B cell (primary cell): ENCODE measurements around the gene AFF1. TPM values are rescaled to one million over a fixed set of nuclear protein-coding genes. Genes with fewer than 3 reads are reported as not detected.

Source experiments
- ATAC-seq: fragments of 200-7000 bp; cut with Tn5 transposase; one replicate; pipeline ENCODE4 v1.10.0; 2021; ENCODE audit warnings: low read depth, mild to moderate bottlenecking, moderate number of reproducible peaks, moderate library complexity
- CTCF ChIA-PET: fragments of 350-600 bp; sonication (Branson Sonifier 250); formaldehyde crosslinking; loops from one replicate; lab custom pipeline; 2021; ENCODE audit warnings: antibody characterized with exemption, inconsistent platforms; lab: Charles Lee
- POLR2A ChIA-PET: fragments of 350-600 bp; sonication (Branson Sonifier 250); formaldehyde crosslinking; loops from one replicate; lab custom pipeline; 2021; ENCODE audit warnings: antibody characterized with exemption; lab: Charles Lee
- DNase-seq: peaks from one replicate; pipeline ENCODE4 v3.0.0; 2013
- H2AFZ ChIP-seq: 2 replicates; pipeline ENCODE4 v1.6.1; 2012; ENCODE audit warnings: mild to moderate bottlenecking, low read depth, low read length; ENCODE audit not compliant: insufficient read depth, poor library complexity, severe bottlenecking
- H3K27ac ChIP-seq, 2 donors: 1 replicate in 1 of 2; 2 replicates in 1 of 2; pipeline ENCODE4 v1.5.1; 2012 to 2013; ENCODE audit warnings: low read length in 2 of 2, mild to moderate bottlenecking in 2 of 2, moderate library complexity in 1 of 2
- H3K27me3 ChIP-seq, 4 experiments: fragments of 200-600 bp in 1 of 4; sonication (generic) in 1 of 4; replicated peaks in 1 of 4; 1 replicate in 2 of 4; 2 replicates in 2 of 4; pipeline versions ENCODE4 v1.6.1 to v1.7.0; 2013 to 2016; ENCODE audit warnings: low read length in 3 of 4, mild to moderate bottlenecking in 2 of 4, mixed read lengths in 1 of 4, moderate library complexity in 1 of 4; ENCODE audit not compliant: insufficient read depth in 4 of 4, control insufficient read depth in 3 of 4; ENCODE audit errors: control extremely low read depth in 1 of 4
- H3K36me3 ChIP-seq, 2 experiments: replicated peaks in 1 of 2; 1 replicate in 1 of 2; 2 replicates in 1 of 2; pipeline versions ENCODE4 v1.6.1 to v1.7.1; 2013; ENCODE audit warnings: low read length in 1 of 2; ENCODE audit not compliant: insufficient read depth in 2 of 2, control insufficient read depth in 1 of 2; ENCODE audit errors: control extremely low read depth in 1 of 2, extremely low read depth in 1 of 2
- H3K4me1 ChIP-seq, 2 donors: fragments of 200-600 bp in 1 of 2; sonication (generic) in 1 of 2; 1 replicate in 1 of 2; 2 replicates in 1 of 2; pipeline versions ENCODE4 v1.5.1 to v1.6.1; 2013 to 2017; ENCODE audit warnings: low read length in 2 of 2; ENCODE audit not compliant: control insufficient read depth in 2 of 2, insufficient read depth in 2 of 2
- H3K4me2 ChIP-seq: replicated peaks from 2 replicates; pipeline ENCODE3; 2012; ENCODE audit warnings: mild to moderate bottlenecking, low read depth, low read length; ENCODE audit not compliant: poor library complexity, severe bottlenecking
- H3K4me3 ChIP-seq, 5 experiments: fragments of 200-600 bp in 1 of 5; sonication (generic) in 1 of 5; 1 replicate in 3 of 5; 2 replicates in 2 of 5; pipeline versions ENCODE4 v1.5.1 to v1.7.0; 2011 to 2016; ENCODE audit warnings: low read length in 4 of 5, mild to moderate bottlenecking in 4 of 5, low read depth in 2 of 5, control low read depth in 1 of 5, moderate library complexity in 1 of 5; ENCODE audit not compliant: insufficient read depth in 1 of 5; ENCODE audit errors: control extremely low read depth in 1 of 5, extremely low read depth in 1 of 5
- H3K79me2 ChIP-seq: fragments of 200-600 bp; sonication (generic); one replicate; pipeline ENCODE4 v1.6.0; 2016; ENCODE audit warnings: low read length; ENCODE audit not compliant: control insufficient read depth, insufficient read depth
- H3K9ac ChIP-seq: fragments of 200-600 bp; sonication (generic); 2 replicates; pipeline ENCODE4 v1.6.1; 2017; ENCODE audit warnings: mild to moderate bottlenecking, low read length, moderate library complexity
- H3K9me3 ChIP-seq, 3 donors: one replicate each; pipeline versions ENCODE4 v1.6.1 to v1.7.1; 2013; ENCODE audit warnings: low read length in 2 of 3; ENCODE audit not compliant: control insufficient read depth in 2 of 3, insufficient read depth in 1 of 3; ENCODE audit errors: control extremely low read depth in 1 of 3
- H4K20me1 ChIP-seq: 2 replicates; pipeline ENCODE4 v1.6.0; 2012; ENCODE audit warnings: mild to moderate bottlenecking, low read length; ENCODE audit not compliant: insufficient read depth, control insufficient read depth, poor library complexity, severe bottlenecking
- H3K27ac Mint-ChIP-seq: one replicate; pipeline ENCODE4 v1.8.0; 2021; ENCODE audit warnings: mixed read lengths
- H3K27me3 Mint-ChIP-seq: one replicate; pipeline ENCODE4 v1.8.0; 2021; ENCODE audit warnings: mixed read lengths
- H3K4me1 Mint-ChIP-seq: one replicate; pipeline ENCODE4 v1.8.0; 2021; ENCODE audit warnings: mixed read lengths
- H3K4me3 Mint-ChIP-seq: one replicate; pipeline ENCODE4 v1.8.0; 2021; ENCODE audit warnings: mixed read lengths
- H3K9me3 Mint-ChIP-seq: one replicate; pipeline ENCODE4 v1.8.0; 2022; ENCODE audit warnings: mixed read lengths; ENCODE audit not compliant: insufficient read depth
- EZH2 ChIP-seq: IDR thresholded peaks from 2 replicates; pipeline ENCODE4 v1.6.1; 2012; ENCODE audit warnings: borderline replicate concordance, low read depth, mild to moderate bottlenecking, moderate library complexity, low read length; ENCODE audit not compliant: insufficient read depth, poor library complexity, severe bottlenecking
- WGBS: methylation state at CpG from one replicate; pipeline ENCODE4 v1.1.5; 2013; ENCODE audit warnings: missing lambda C conversion rate; ENCODE audit not compliant: insufficient coverage; 5-methylcytosine and 5-hydroxymethylcytosine counted together
- intact Hi-C: fragments of 100-400 bp; cut with micrococcal nuclease; formaldehyde crosslinking; loops from one replicate; pipeline ENCODE4 v1.10.0; 2022
- polyA plus RNA-seq: library from polyadenylated mRNA; depleted of rRNA; stranded (reverse); fragments of >200 nt; gene quantifications from 2 replicates; pipeline ENCODE4 v1.2.3, GENCODE V29; 2012
- total RNA-seq, 2 donors: library from RNA; stranded (reverse); fragments of 120-200 nt in 1 of 2; gene quantifications; 1 replicate in 1 of 2; 2 replicates in 1 of 2; pipeline versions ENCODE4 v1.2.3 to v1.2.4, GENCODE V29; 2013 to 2022
- TF ChIP-seq, protein P1 (sequence below): fragments of 200-600 bp; IDR thresholded peaks from one replicate; pipeline ENCODE4 v1.8.0; 2022; ENCODE audit warnings: antibody characterized with exemption, mild to moderate bottlenecking

The AFF1 gene
- total and polyA plus RNA-seq, 2 donors (not counting 1 experiment from before 2014, with no cell fraction given) = 15.3 to 135 TPM

DNA sequence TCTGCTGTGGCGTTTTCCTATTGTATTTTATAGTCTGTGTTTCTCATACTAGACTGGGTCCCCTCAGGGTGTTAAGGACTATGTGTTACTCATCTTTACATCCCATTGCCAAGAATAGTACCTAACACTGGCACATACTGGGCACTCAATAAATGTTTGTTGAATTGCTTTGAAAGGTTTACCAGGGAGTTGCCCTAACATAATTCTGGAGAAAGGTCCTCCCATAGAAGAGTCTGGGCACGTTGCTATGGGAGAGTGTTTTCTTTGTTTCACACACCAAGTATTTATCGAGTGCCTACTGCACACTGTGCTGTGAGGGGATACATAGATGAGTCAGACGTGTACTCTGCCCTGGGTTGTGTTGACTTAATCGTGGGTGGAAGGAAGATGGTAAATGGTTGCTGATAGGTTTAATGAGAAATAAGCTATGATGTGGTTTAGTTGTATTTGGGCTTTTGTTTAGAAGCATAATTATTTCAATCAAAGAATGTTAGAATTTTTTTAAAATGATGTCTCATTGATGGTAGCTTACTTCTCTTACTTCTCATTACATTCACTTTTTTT, 42.9 kb downstream of the AFF1 start:
- TF ChIP-seq, protein P1, sequence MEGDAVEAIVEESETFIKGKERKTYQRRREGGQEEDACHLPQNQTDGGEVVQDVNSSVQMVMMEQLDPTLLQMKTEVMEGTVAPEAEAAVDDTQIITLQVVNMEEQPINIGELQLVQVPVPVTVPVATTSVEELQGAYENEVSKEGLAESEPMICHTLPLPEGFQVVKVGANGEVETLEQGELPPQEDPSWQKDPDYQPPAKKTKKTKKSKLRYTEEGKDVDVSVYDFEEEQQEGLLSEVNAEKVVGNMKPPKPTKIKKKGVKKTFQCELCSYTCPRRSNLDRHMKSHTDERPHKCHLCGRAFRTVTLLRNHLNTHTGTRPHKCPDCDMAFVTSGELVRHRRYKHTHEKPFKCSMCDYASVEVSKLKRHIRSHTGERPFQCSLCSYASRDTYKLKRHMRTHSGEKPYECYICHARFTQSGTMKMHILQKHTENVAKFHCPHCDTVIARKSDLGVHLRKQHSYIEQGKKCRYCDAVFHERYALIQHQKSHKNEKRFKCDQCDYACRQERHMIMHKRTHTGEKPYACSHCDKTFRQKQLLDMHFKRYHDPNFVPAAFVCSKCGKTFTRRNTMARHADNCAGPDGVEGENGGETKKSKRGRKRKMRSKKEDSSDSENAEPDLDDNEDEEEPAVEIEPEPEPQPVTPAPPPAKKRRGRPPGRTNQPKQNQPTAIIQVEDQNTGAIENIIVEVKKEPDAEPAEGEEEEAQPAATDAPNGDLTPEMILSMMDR = no peak
- TF ChIP-seq EZH2 = no peak
- whole genome bisulfite sequencing = 73% methylated on average over 2 of the region's 5 CpGs
- Mint-ChIP-seq H3K27ac (no peak overlapping the region), H3K9me3 (peaks cover 2% of the 10 kb centered on the region), H3K4me3 (peak overlapping the region; percentile 1), H3K27me3 (no peaks in the 10 kb centered on the region), H3K4me1 (peaks cover 49% of the 10 kb centered on the region)
- Histone ChIP-seq H3K9ac (no peak overlapping the region), H3K4me2 (no peak overlapping the region), H3K9me3 (peaks cover 0 to 6% (median 0%) of the 10 kb centered on the region in 3 donors), H3K79me2 (peaks cover 38% of the 10 kb centered on the region), H3K4me1 (peaks cover 35 to 37% of the 10 kb centered on the region in 2 donors), H3K27me3 (no peaks in the 10 kb centered on the region), H3K36me3 (peaks cover 0 to 3% of the 10 kb centered on the region in 2 experiments), H4K20me1 (peaks cover 15% of the 10 kb centered on the region), H3K27ac (no peak overlapping the region), H3K4me3 (no peak overlapping the region), H2AFZ (no peak overlapping the region)
- CTCF ChIA-PET = interaction anchor here (1.1 to 1.8 kb wide), 2 partner anchors 55 to 116 kb away, joined by 3 to 5 read pairs; no protein-coding TSS in a partner anchor
- POLR2A ChIA-PET = interaction anchor here (0.7 kb wide), 1 partner anchor 13 kb away, joined by 3 read pairs; no protein-coding TSS in a partner anchor
- DNase-seq = no peak
- intact Hi-C loops = loop anchor here (2.0 kb wide), 1 partner anchor 19 kb away; no protein-coding TSS in a partner anchor
- no peak for ATAC-seq

DNA sequence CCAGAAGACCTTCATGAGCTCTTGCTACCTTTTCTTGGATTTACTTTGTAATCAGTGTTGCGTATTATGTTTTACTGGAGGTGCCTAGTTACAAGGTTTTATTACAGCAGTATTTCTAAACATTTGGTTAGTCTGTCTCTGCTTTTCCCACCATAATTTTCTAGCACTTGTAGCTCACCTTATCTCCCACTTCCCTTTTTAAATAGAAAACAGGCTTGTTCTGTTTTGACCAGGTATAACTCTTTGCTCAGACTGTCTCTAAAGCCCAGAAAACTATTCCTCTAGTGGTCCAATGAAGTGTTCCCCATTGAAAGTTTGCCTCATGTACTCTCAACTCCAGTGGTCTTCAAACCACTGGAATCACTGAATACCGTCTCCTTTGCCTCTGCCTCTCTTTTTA, 43.9 kb downstream of the AFF1 start:
- TF ChIP-seq EZH2 = no peak
- TF ChIP-seq, protein P1 = no peak
- Histone ChIP-seq H3K36me3 (peaks cover 0 to 3% of the 10 kb centered on the region in 2 experiments), H3K27ac (peak overlapping the region; percentile 5 to 37), H3K9ac (no peak overlapping the region), H3K27me3 (no peaks in the 10 kb centered on the region), H3K79me2 (peaks cover 38% of the 10 kb centered on the region), H2AFZ (no peak overlapping the region), H3K9me3 (peaks cover 0 to 12% (median 0%) of the 10 kb centered on the region in 3 donors), H3K4me3 (no peak overlapping the region), H3K4me1 (peaks cover 41% of the 10 kb centered on the region in 2 donors), H4K20me1 (peaks cover 5% of the 10 kb centered on the region), H3K4me2 (peak overlapping the region; percentile 41)
- no peak for DNase-seq
- peaks cover 2% of the 10 kb centered on the region for H3K9me3 Mint-ChIP-seq
- intact Hi-C loops = no loop called here
- POLR2A ChIA-PET = no interaction called here
- H3K27me3 Mint-ChIP-seq = no peaks in the 10 kb centered on the region
- 100% methylated on average over 1 of the region's 2 CpGs for WGBS
- ATAC-seq = no peak
- no peak overlapping the region for H3K27ac Mint-ChIP-seq
- peak overlapping the region; percentile 6 for H3K4me3 Mint-ChIP-seq
- CTCF ChIA-PET = interaction anchor here (0.8 to 1.8 kb wide), 3 partner anchors 8 to 56 kb away, joined by 3 to 5 read pairs (median 3); no protein-coding TSS in a partner anchor
- peaks cover 43% of the 10 kb centered on the region for H3K4me1 Mint-ChIP-seq
